Right lobe of liver (tissue), 4 donors: Measurements from ENCODE around the gene KCNQ1.

Experiments
- CTCF ChIP-seq, 4 donors: fragments of 200-600 bp in 3 of 4; fragments of 450-650 bp in 1 of 4; IDR thresholded peaks; one replicate each; pipeline versions ENCODE4 v1.5.1 to v1.8.0; 2016 to 2022; ENCODE audit warnings: antibody characterized with exemption in 4 of 4, mild to moderate bottlenecking in 2 of 4
- POLR2A ChIP-seq: fragments of 450-650 bp; IDR thresholded peaks from one replicate; pipeline ENCODE4 v1.6.1; 2017; ENCODE audit warnings: antibody characterized with exemption, mild to moderate bottlenecking
- donor health status: DM: no; HTN: no; CAD: no.
- donor health status: DM: no; HTN: no; CAD: no.
- donor health status: DM: no; HTN: yes; CAD: no.

GRCh38 chr11:2794046-2794967 is 349.5 kb downstream of the KCNQ1 start:
- TF ChIP-seq CTCF (IDR thresholded peaks at IDR 0.05) = no peak
- TF ChIP-seq POLR2A = no peak
